ENCODE data around the gene RABGAP1L.
"Not testable (repeated sequence)": the region's sequence is repeated elsewhere in the genome, so short reads cannot be mapped to it uniquely, and the experiment has no call there.

The RABGAP1L gene

GRCh38 chr1:174892016-174892415 is 732.7 kb downstream of the RABGAP1L start:
- no peaks in the 10 kb centered on the region for H3K27me3 ChIP-seq (ENCODE audit: insufficient read depth, insufficient read length)
- no peaks in the 10 kb centered on the region for H3K9me3 ChIP-seq (ENCODE audit: insufficient read depth, low read length)
- TF ChIP-seq ZNF274 (IDR thresholded peaks at IDR 0.05; ENCODE audit: low read depth, low read length) (no peak), YY1 (IDR thresholded peaks at IDR 0.05; ENCODE audit: insufficient read depth, insufficient read length) (no peak), SUZ12 (IDR thresholded peaks at IDR 0.05; ENCODE audit: extremely low read depth, insufficient read depth, insufficient read length) (no peak)
- H3K36me3 ChIP-seq (ENCODE audit: insufficient read depth, insufficient read length, low read length): no peaks in the 10 kb centered on the region
- H3K4me3 ChIP-seq (ENCODE audit: insufficient read length, low read depth): no peak overlapping the region
- DNase-seq (ENCODE audit: low read depth, low spot score): no peak
- H3K9ac ChIP-seq (ENCODE audit: insufficient read length, low read depth): no peak overlapping the region
- H3K4me1 ChIP-seq (ENCODE audit: insufficient read depth, insufficient read length): no peaks in the 10 kb centered on the region

- H3K27me3 ChIP-seq (ENCODE audit: insufficient read depth, insufficient read length): no peaks in the 10 kb centered on the region
- peaks cover 11% of the 10 kb centered on the region; the same call in 1 of the 2 replicates for H3K9me3 ChIP-seq (ENCODE audit: insufficient read depth, low read length)
- no peak overlapping the region for H3K4me3 ChIP-seq (ENCODE audit: insufficient read length, low read depth)
- TF ChIP-seq SUZ12 (IDR thresholded peaks at IDR 0.05; ENCODE audit: extremely low read depth, insufficient read depth, insufficient read length) (no peak), ZNF274 (IDR thresholded peaks at IDR 0.05; ENCODE audit: low read depth, low read length) (no peak), YY1 (IDR thresholded peaks at IDR 0.05; ENCODE audit: insufficient read depth, insufficient read length) (no peak)
- H3K9ac ChIP-seq (ENCODE audit: insufficient read length, low read depth): no peak overlapping the region
- H3K36me3 ChIP-seq (ENCODE audit: insufficient read depth, insufficient read length, low read length): peaks cover 3% of the 10 kb centered on the region
- H3K4me1 ChIP-seq (ENCODE audit: insufficient read depth, insufficient read length): no peaks in the 10 kb centered on the region
- no peak for DNase-seq (ENCODE audit: low read depth, low spot score)
Observed at GRCh38 chr1:174894117-174894762, 734.9 kb downstream of the RABGAP1L start.

- not testable (repeated sequence) for H3K4me1 ChIP-seq (ENCODE audit: insufficient read depth, insufficient read length); H3K4me3 ChIP-seq (ENCODE audit: insufficient read length, low read depth); DNase-seq (ENCODE audit: low read depth, low spot score); H3K36me3 ChIP-seq (ENCODE audit: insufficient read depth, insufficient read length, low read length); H3K27me3 ChIP-seq (ENCODE audit: insufficient read depth, insufficient read length); H3K9ac ChIP-seq (ENCODE audit: insufficient read length, low read depth)
- H3K9me3 ChIP-seq (ENCODE audit: insufficient read depth, low read length): peaks cover 11% of the 10 kb centered on the region; the same call in 1 of the 2 replicates
Observed at GRCh38 chr1:174895610-174896009, 736.3 kb downstream of the RABGAP1L start.

- H3K27me3 ChIP-seq (ENCODE audit: insufficient read depth, insufficient read length): no peaks in the 10 kb centered on the region
- no peaks in the 10 kb centered on the region for H3K4me1 ChIP-seq (ENCODE audit: insufficient read depth, insufficient read length)
- no peak for DNase-seq (ENCODE audit: low read depth, low spot score)
- H3K36me3 ChIP-seq (ENCODE audit: insufficient read depth, insufficient read length, low read length): peaks cover 6% of the 10 kb centered on the region
- TF ChIP-seq SUZ12 (IDR thresholded peaks at IDR 0.05; ENCODE audit: extremely low read depth, insufficient read depth, insufficient read length): no peak
- H3K9ac ChIP-seq (ENCODE audit: insufficient read length, low read depth): no peak overlapping the region
- H3K4me3 ChIP-seq (ENCODE audit: insufficient read length, low read depth): no peak overlapping the region
- peaks cover 29% of the 10 kb centered on the region for H3K9me3 ChIP-seq (ENCODE audit: insufficient read depth, low read length)
Observed at GRCh38 chr1:174898102-174898797, 738.9 kb downstream of the RABGAP1L start.

GRCh38 chr1:174900317-174900716 is 741.0 kb downstream of the RABGAP1L start:
- Histone ChIP-seq H3K9ac (ENCODE audit: insufficient read length, low read depth) (no peak overlapping the region), H3K4me3 (ENCODE audit: insufficient read length, low read depth) (no peak overlapping the region), H3K4me1 (ENCODE audit: insufficient read depth, insufficient read length) (no peaks in the 10 kb centered on the region), H3K9me3 (ENCODE audit: insufficient read depth, low read length) (peaks cover 29% of the 10 kb centered on the region), H3K36me3 (ENCODE audit: insufficient read depth, insufficient read length, low read length) (peaks cover 6% of the 10 kb centered on the region), H3K27me3 (ENCODE audit: insufficient read depth, insufficient read length) (no peaks in the 10 kb centered on the region)
- no peak for DNase-seq (ENCODE audit: low read depth, low spot score)
- TF ChIP-seq ZNF274 (IDR thresholded peaks at IDR 0.05; ENCODE audit: low read depth, low read length) (no peak), YY1 (IDR thresholded peaks at IDR 0.05; ENCODE audit: insufficient read depth, insufficient read length) (no peak), SUZ12 (IDR thresholded peaks at IDR 0.05; ENCODE audit: extremely low read depth, insufficient read depth, insufficient read length) (no peak)

GRCh38 chr1:174902531-174903099 is 743.3 kb downstream of the RABGAP1L start:
- Histone ChIP-seq H3K9me3 (ENCODE audit: insufficient read depth, low read length) (peaks cover 29% of the 10 kb centered on the region), H3K27me3 (ENCODE audit: insufficient read depth, insufficient read length) (no peaks in the 10 kb centered on the region), H3K4me1 (ENCODE audit: insufficient read depth, insufficient read length) (no peaks in the 10 kb centered on the region), H3K36me3 (ENCODE audit: insufficient read depth, insufficient read length, low read length) (peaks cover 3% of the 10 kb centered on the region), H3K4me3 (ENCODE audit: insufficient read length, low read depth) (no peak overlapping the region), H3K9ac (ENCODE audit: insufficient read length, low read depth) (no peak overlapping the region)
- DNase-seq (ENCODE audit: low read depth, low spot score): no peak
- no peak for TF ChIP-seq YY1 (IDR thresholded peaks at IDR 0.05; ENCODE audit: insufficient read depth, insufficient read length)

- no peak for DNase-seq (ENCODE audit: low read depth, low spot score)
- Histone ChIP-seq H3K9ac (ENCODE audit: insufficient read length, low read depth) (no peak overlapping the region), H3K4me1 (ENCODE audit: insufficient read depth, insufficient read length) (no peaks in the 10 kb centered on the region), H3K4me3 (ENCODE audit: insufficient read length, low read depth) (no peak overlapping the region), H3K9me3 (ENCODE audit: insufficient read depth, low read length) (no peaks in the 10 kb centered on the region), H3K36me3 (ENCODE audit: insufficient read depth, insufficient read length, low read length) (no peaks in the 10 kb centered on the region), H3K27me3 (ENCODE audit: insufficient read depth, insufficient read length) (no peaks in the 10 kb centered on the region)
- TF ChIP-seq ZNF274 (IDR thresholded peaks at IDR 0.05; ENCODE audit: low read depth, low read length): no peak
- no peak for TF ChIP-seq YY1 (IDR thresholded peaks at IDR 0.05; ENCODE audit: insufficient read depth, insufficient read length)
- TF ChIP-seq SUZ12 (IDR thresholded peaks at IDR 0.05; ENCODE audit: extremely low read depth, insufficient read depth, insufficient read length): no peak
Observed at GRCh38 chr1:174911606-174912005, 752.3 kb downstream of the RABGAP1L start.

Measured in NT2/D1 (cell line).